Measurements from ENCODE around the gene ATAD3A. TPM values are rescaled to one million over a fixed set of nuclear protein-coding genes. Genes with fewer than 3 reads are reported as not detected.

The ATAD3A gene
- total and polyA plus RNA-seq, 9 of the 15 experiments (the other 6 are each of a cell fraction or from before 2014, with no cell fraction given): 0.10 to 173 (median 36.7) TPM

- TF ChIP-seq BRD4 (IDR thresholded peaks at IDR 0.05) (0 out of 2 replicates have a peak, but pooled peaks have one; percentile 6), NR3C1 (CRISPR knock-in tag; IDR thresholded peaks at IDR 0.05) (peak; percentile 45; the same call in 1 of the 2 replicates), SIN3A (IDR thresholded peaks at IDR 0.05; ENCODE audit: borderline replicate concordance in 2 of 2, control insufficient read depth in 1 of 2, low read depth in 2 of 2, low read length in 2 of 2) (peak; percentile 66 to 88; a peak in 1 of 4 replicates), EGR1 (conservative IDR thresholded peaks at IDR 0.05) (peak; percentile 66), BRCA1 (IDR thresholded peaks at IDR 0.05) (no peak), BRCA1 (CRISPR knock-in tag; IDR thresholded peaks at IDR 0.05) (no peak), SNRNP70 (optimal IDR thresholded peaks at IDR 0.05; ENCODE audit: low read depth, low read length) (no peak), ZFP91 (CRISPR knock-in tag; IDR thresholded peaks at IDR 0.05) (0 out of 2 replicates have a peak, but pooled peaks have one; percentile 25), ZSCAN29 (IDR thresholded peaks at IDR 0.05) (no peak), NFRKB (IDR thresholded peaks at IDR 0.05; ENCODE audit: low read depth) (peak; percentile 79), SIX5 (IDR thresholded peaks at IDR 0.05; ENCODE audit: borderline replicate concordance in 1 of 2, insufficient read depth in 1 of 2, low read depth in 1 of 2, low read length in 2 of 2) (peak; percentile 50 to 60; a peak in 3 of 4 replicates), EP400 (IDR thresholded peaks at IDR 0.05) (peak; percentile 94), GTF2A2 (tag; IDR thresholded peaks at IDR 0.05) (no peak; the same call in 1 of the 2 replicates), FOXK1 (CRISPR knock-in tag; IDR thresholded peaks at IDR 0.05; ENCODE audit: borderline replicate concordance) (no peak), ZBTB17 (CRISPR knock-in tag; IDR thresholded peaks at IDR 0.05) (0 out of 2 replicates have a peak, but pooled peaks have one; percentile 39), CBX1 (IDR thresholded peaks at IDR 0.05; ENCODE audit: low read depth) (peak; percentile 18; the same call in 1 of the 2 replicates), GMEB1 (CRISPR knock-in tag; IDR thresholded peaks at IDR 0.05) (peak; percentile 100), TRIM24 (IDR thresholded peaks at IDR 0.05) (peak; percentile 10 to 19; a peak in 1 of 4 replicates), ZNF699 (CRISPR knock-in tag; IDR thresholded peaks at IDR 0.05; ENCODE audit: insufficient replicate concordance) (no peak), ZNF408 (CRISPR knock-in tag; IDR thresholded peaks at IDR 0.05; ENCODE audit: low read depth) (no peak), GTF2F1 (IDR thresholded peaks at IDR 0.05; ENCODE audit: low read depth, low read length) (peak; percentile 88), ZNF77 (CRISPR knock-in tag; IDR thresholded peaks at IDR 0.05) (no peak)
Observed at GRCh38 chr1:1574721-1575537, 63.0 kb downstream of the ATAD3A start, which contains the start of gene SSU72 (continued).

Measured in K562 (cell line).